ENCODE results near the gene ARL5A.

GRCh38 chr2:151781642-151782041 is 46.6 kb downstream of the ARL5A start:
- no peak for TF ChIP-seq EZH2phosphoT487 (IDR thresholded peaks at IDR 0.05; ENCODE audit: borderline replicate concordance, low read depth, low read length)
- TF ChIP-seq, protein P1, sequence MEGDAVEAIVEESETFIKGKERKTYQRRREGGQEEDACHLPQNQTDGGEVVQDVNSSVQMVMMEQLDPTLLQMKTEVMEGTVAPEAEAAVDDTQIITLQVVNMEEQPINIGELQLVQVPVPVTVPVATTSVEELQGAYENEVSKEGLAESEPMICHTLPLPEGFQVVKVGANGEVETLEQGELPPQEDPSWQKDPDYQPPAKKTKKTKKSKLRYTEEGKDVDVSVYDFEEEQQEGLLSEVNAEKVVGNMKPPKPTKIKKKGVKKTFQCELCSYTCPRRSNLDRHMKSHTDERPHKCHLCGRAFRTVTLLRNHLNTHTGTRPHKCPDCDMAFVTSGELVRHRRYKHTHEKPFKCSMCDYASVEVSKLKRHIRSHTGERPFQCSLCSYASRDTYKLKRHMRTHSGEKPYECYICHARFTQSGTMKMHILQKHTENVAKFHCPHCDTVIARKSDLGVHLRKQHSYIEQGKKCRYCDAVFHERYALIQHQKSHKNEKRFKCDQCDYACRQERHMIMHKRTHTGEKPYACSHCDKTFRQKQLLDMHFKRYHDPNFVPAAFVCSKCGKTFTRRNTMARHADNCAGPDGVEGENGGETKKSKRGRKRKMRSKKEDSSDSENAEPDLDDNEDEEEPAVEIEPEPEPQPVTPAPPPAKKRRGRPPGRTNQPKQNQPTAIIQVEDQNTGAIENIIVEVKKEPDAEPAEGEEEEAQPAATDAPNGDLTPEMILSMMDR (conservative IDR thresholded peaks at IDR 0.05; ENCODE audit: low read length), result no peak
